ENCODE results near the gene AFAP1L1. TPM values are rescaled to one million over a fixed set of nuclear protein-coding genes. Genes with fewer than 3 reads are reported as not detected.

Gene AFAP1L1
- total RNA-seq, 1 experiment from 2014 or later = 2.2 TPM

GRCh38 chr5:149247726-149248125, 23.9 kb upstream of the AFAP1L1 start:
- no peaks in the 10 kb centered on the region for H3K36me3 ChIP-seq (replicated peaks; ENCODE audit: control insufficient read depth, insufficient read depth, low read length)
- H3K27me3 ChIP-seq (ENCODE audit: control insufficient read depth, insufficient read depth, low read length) = no peaks in the 10 kb centered on the region; the same call in 1 of the 2 replicates
- H3K4me3 ChIP-seq (ENCODE audit: insufficient read depth, low read depth, low read length) = no peak overlapping the region
- DNase-seq = no peak

- Histone ChIP-seq H3K4me3 (ENCODE audit: insufficient read depth, low read depth, low read length) (no peak overlapping the region), H3K27me3 (ENCODE audit: control insufficient read depth, insufficient read depth, low read length) (no peaks in the 10 kb centered on the region), H3K36me3 (replicated peaks; ENCODE audit: control insufficient read depth, insufficient read depth, low read length) (no peaks in the 10 kb centered on the region)
- DNase-seq = no peak
These were observed 20.1 kb upstream of the AFAP1L1 start for GRCh38 chr5:149251546-149251945.

- no peaks in the 10 kb centered on the region for H3K27me3 ChIP-seq (ENCODE audit: control insufficient read depth, insufficient read depth, low read length)
- peak; percentile 65 for DNase-seq
- H3K4me3 ChIP-seq (ENCODE audit: insufficient read depth, low read depth, low read length) = no peak overlapping the region
- H3K36me3 ChIP-seq (replicated peaks; ENCODE audit: control insufficient read depth, insufficient read depth, low read length) = no peaks in the 10 kb centered on the region
These were observed 17.2 kb upstream of the AFAP1L1 start for GRCh38 chr5:149254506-149254905.

GRCh38 chr5:149256451-149256850, 15.2 kb upstream of the AFAP1L1 start:
- no peak overlapping the region for H3K4me3 ChIP-seq (ENCODE audit: insufficient read depth, low read depth, low read length)
- DNase-seq = no peak
- no peaks in the 10 kb centered on the region; the same call in 1 of the 2 replicates for H3K27me3 ChIP-seq (ENCODE audit: control insufficient read depth, insufficient read depth, low read length)
- H3K36me3 ChIP-seq (replicated peaks; ENCODE audit: control insufficient read depth, insufficient read depth, low read length) = no peaks in the 10 kb centered on the region

GRCh38 chr5:149257131-149257530, 14.5 kb upstream of the AFAP1L1 start:
- Histone ChIP-seq H3K36me3 (replicated peaks; ENCODE audit: control insufficient read depth, insufficient read depth, low read length) (no peaks in the 10 kb centered on the region), H3K27me3 (ENCODE audit: control insufficient read depth, insufficient read depth, low read length) (no peaks in the 10 kb centered on the region; the same call in 1 of the 2 replicates), H3K4me3 (ENCODE audit: insufficient read depth, low read depth, low read length) (no peak overlapping the region)
- DNase-seq = no peak

- DNase-seq = no peak
- Histone ChIP-seq H3K4me3 (ENCODE audit: insufficient read depth, low read depth, low read length) (no peak overlapping the region), H3K27me3 (ENCODE audit: control insufficient read depth, insufficient read depth, low read length) (no peaks in the 10 kb centered on the region; the same call in 1 of the 2 replicates), H3K36me3 (replicated peaks; ENCODE audit: control insufficient read depth, insufficient read depth, low read length) (no peaks in the 10 kb centered on the region)
These were observed 13.6 kb upstream of the AFAP1L1 start for GRCh38 chr5:149257889-149258705.

GRCh38 chr5:149260761-149261160, 10.9 kb upstream of the AFAP1L1 start:
- Histone ChIP-seq H3K36me3 (replicated peaks; ENCODE audit: control insufficient read depth, insufficient read depth, low read length) (no peaks in the 10 kb centered on the region), H3K27me3 (ENCODE audit: control insufficient read depth, insufficient read depth, low read length) (peaks cover 6% of the 10 kb centered on the region), H3K4me3 (ENCODE audit: insufficient read depth, low read depth, low read length) (no peak overlapping the region)
- no peak for DNase-seq

DNA sequence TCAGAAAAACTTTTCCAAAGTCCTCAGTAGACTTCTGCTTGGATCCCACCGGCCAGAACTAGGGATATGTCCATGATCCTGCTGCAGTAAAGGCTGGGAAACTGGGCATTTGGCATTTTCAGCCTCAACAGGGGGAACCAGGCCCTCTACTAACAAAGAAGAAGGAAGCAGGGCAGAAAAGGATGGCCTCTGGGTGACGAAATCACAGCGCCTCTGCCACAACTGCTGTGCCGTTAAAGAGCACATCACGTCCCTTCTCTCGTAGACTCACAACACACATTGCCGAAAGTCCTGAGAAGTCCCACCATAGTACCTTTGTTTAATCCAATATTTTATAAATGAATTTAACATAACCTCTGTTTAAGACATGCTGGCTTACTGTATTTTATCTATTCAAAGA, 10.4 kb upstream of the AFAP1L1 start:
- Histone ChIP-seq H3K27me3 (ENCODE audit: control insufficient read depth, insufficient read depth, low read length) (peaks cover 6% of the 10 kb centered on the region), H3K36me3 (replicated peaks; ENCODE audit: control insufficient read depth, insufficient read depth, low read length) (no peaks in the 10 kb centered on the region), H3K4me3 (ENCODE audit: insufficient read depth, low read depth, low read length) (no peak overlapping the region)
- DNase-seq = no peak

DNA sequence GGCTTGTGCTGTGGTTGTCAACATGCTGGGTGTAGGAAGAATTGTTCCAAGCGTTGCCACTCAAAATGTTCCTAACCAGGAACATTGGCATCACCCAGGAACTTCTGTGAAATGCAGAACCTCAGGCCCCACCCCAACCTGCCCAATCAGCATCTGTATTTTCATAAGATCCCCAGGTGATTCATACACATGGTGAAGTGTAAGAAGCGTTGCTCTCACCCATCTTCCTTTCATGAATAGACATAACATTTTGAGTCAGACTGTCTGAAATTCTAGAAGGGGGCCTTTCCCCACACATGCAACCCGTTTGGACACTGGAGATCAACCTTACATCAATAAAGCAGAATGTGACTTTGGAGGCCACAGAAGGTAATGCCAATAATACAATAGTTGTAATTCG, 9.3 kb upstream of the AFAP1L1 start:
- peaks cover 6% of the 10 kb centered on the region for H3K27me3 ChIP-seq (ENCODE audit: control insufficient read depth, insufficient read depth, low read length)
- no peaks in the 10 kb centered on the region for H3K36me3 ChIP-seq (replicated peaks; ENCODE audit: control insufficient read depth, insufficient read depth, low read length)
- no peak overlapping the region for H3K4me3 ChIP-seq (ENCODE audit: insufficient read depth, low read depth, low read length)
- DNase-seq = no peak

DNA sequence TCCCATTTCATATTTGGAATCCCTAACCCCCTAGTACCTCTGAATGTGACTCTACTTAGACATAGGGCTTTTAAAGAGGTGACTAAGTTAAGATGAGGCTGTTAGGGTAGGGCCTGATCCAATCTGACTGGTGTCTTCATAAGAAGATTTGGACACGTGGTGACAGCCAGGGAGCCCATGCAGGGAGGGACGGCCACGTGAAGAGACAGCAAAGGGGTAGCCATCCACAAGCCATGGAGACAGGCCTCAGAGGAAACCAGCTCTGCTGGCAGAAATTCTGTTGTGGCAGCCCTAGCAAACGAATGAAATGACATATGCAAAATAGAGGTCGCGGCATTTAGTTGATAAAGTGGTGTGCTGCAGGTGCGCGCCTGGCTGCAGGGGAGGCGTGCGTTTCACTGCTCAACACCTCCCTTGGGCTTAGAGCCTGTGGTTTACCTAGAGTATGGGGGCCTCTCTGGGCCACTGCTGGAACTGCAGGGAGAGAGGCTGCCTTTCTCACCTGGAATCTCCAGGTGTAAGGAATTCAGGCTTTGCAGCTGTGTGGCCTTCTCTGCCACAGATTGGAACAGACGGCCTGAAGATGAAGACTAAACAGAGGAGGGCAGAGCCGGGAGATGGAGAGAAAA, 7.1 kb upstream of the AFAP1L1 start:
- Histone ChIP-seq H3K4me3 (ENCODE audit: insufficient read depth, low read depth, low read length) (no peak overlapping the region), H3K36me3 (replicated peaks; ENCODE audit: control insufficient read depth, insufficient read depth, low read length) (no peaks in the 10 kb centered on the region), H3K27me3 (ENCODE audit: control insufficient read depth, insufficient read depth, low read length) (peaks cover 6% of the 10 kb centered on the region)
- DNase-seq = peak; percentile 87

- Histone ChIP-seq H3K4me3 (ENCODE audit: insufficient read depth, low read depth, low read length) (no peak overlapping the region), H3K36me3 (replicated peaks; ENCODE audit: control insufficient read depth, insufficient read depth, low read length) (no peaks in the 10 kb centered on the region), H3K27me3 (ENCODE audit: control insufficient read depth, insufficient read depth, low read length) (peaks cover 6% of the 10 kb centered on the region)
- DNase-seq = no peak
These were observed 6.6 kb upstream of the AFAP1L1 start for GRCh38 chr5:149265068-149265465.

DNA sequence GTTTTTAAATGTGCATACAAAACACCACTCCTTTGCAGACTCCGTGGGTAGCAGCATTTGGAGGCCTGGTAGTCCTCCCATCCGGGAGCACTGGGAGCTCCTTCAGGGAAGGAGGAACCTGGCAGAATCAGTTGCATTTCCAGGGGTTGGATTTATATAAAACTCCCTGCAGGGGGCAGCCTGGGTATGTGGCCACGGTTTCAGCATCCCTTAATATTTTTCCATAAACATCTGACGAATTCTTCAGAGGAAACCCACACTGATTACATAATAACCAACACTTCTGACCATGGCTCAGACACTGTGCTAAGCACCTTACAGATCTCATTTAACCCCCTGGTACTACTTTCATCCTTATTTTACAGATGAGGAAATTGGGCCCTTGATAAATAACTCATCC, 6.1 kb upstream of the AFAP1L1 start:
- no peaks in the 10 kb centered on the region for H3K36me3 ChIP-seq (replicated peaks; ENCODE audit: control insufficient read depth, insufficient read depth, low read length)
- H3K4me3 ChIP-seq (ENCODE audit: insufficient read depth, low read depth, low read length) = no peak overlapping the region
- no peak for DNase-seq
- peaks cover 8% of the 10 kb centered on the region for H3K27me3 ChIP-seq (ENCODE audit: control insufficient read depth, insufficient read depth, low read length)

GRCh38 chr5:149267241-149267973, 4.3 kb upstream of the AFAP1L1 start:
- Histone ChIP-seq H3K4me3 (ENCODE audit: insufficient read depth, low read depth, low read length) (no peak overlapping the region), H3K36me3 (replicated peaks; ENCODE audit: control insufficient read depth, insufficient read depth, low read length) (no peaks in the 10 kb centered on the region), H3K27me3 (ENCODE audit: control insufficient read depth, insufficient read depth, low read length) (peaks cover 23% of the 10 kb centered on the region)
- no peak for DNase-seq

DNA sequence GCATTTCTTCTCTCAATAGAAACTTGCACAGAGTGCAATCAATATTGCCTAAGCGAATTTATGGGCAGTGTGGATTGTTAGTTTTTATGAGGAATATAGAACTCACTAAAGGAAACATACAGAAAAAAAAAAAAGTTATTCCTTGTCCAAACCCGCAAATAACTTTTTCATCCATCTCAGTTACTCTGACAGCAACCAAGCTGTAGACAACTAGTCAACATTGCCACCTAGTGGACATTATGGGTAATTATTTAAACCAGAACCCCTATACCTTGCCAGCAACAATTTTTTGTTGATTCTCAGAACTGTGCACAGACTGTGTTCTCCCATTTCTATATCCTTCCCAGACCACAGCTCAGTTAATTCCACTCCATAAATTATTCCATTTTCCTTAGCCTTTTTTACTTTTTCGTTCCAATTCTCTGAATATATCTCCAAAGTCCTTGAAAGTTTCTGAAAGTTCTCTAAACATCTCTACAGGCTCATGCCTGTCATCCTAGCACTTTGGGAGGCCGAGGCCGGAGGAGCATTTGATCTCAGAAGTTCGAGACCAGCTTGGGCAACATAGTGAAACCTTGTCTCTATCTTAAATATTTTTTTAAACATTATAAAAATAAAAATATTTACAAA, 2.6 kb upstream of the AFAP1L1 start:
- H3K36me3 ChIP-seq (replicated peaks; ENCODE audit: control insufficient read depth, insufficient read depth, low read length) = no peaks in the 10 kb centered on the region
- peaks cover 31% of the 10 kb centered on the region for H3K27me3 ChIP-seq (ENCODE audit: control insufficient read depth, insufficient read depth, low read length)
- DNase-seq = peak; percentile 79
- H3K4me3 ChIP-seq (ENCODE audit: insufficient read depth, low read depth, low read length) = no peak overlapping the region

Data from H7 (cell line).